ENCODE data around the gene TRIO. TPM values are rescaled to one million over a fixed set of nuclear protein-coding genes. Genes with fewer than 3 reads are reported as not detected.
A peak's percentile ranks its signal among the peaks of the same experiment; 100 is the strongest.

TRIO gene
- total and polyA plus RNA-seq, 10 of the 15 experiments (the other 5 are each of a cell fraction or from before 2014, with no cell fraction given): 5.1 to 96.4 (median 44.6) TPM

- Histone ChIP-seq H3K4me1 (ENCODE audit: control insufficient read depth, insufficient read depth, low read length) (peaks cover 44% of the 10 kb centered on the region), H3K9ac (ENCODE audit: control insufficient read depth, insufficient read depth, low read length) (peak overlapping the region; percentile 63), H2AFZ (ENCODE audit: control insufficient read depth, low read depth, low read length) (no peak overlapping the region), H3K9me3 (replicated peaks; ENCODE audit: control insufficient read depth, insufficient read depth, low read length) (peaks cover 27% of the 10 kb centered on the region), H4K20me1 (ENCODE audit: control insufficient read depth, insufficient read depth) (peaks cover 11% of the 10 kb centered on the region), H3K36me3 (ENCODE audit: control insufficient read depth in 2 of 2, insufficient read depth in 2 of 2, low read length in 1 of 2) (peaks cover 6 to 8% of the 10 kb centered on the region in 2 experiments; a peak in 3 of 4 replicates), H3K27ac (ENCODE audit: control insufficient read depth, insufficient read depth) (peak overlapping the region; percentile 79), H3K4me2 (ENCODE audit: control insufficient read depth, insufficient read depth) (peak overlapping the region; percentile 94), H3K27me3 (replicated peaks in 1 of 2; ENCODE audit: control insufficient read depth in 2 of 2, insufficient read depth in 2 of 2, low read length in 1 of 2) (no peaks in the 10 kb centered on the region), H3K4me3 (peak overlapping the region; percentile 25; the same call in 1 of the 2 replicates), H3K79me2 (ENCODE audit: control insufficient read depth, insufficient read depth, low read length) (peaks cover 87% of the 10 kb centered on the region)
- DNase-seq (ENCODE audit: low read depth, low spot score): no peak
- intact Hi-C loops (cut with micrococcal nuclease; ENCODE audit: unreplicated experiment) (loop anchor here (5.0 kb wide), 1 partner anchor 416 kb away; no protein-coding TSS in a partner anchor), in situ Hi-C loops (cut with MboI) (no loop called here)
- TF ChIP-seq MEF2A (IDR thresholded peaks at IDR 0.05; ENCODE audit: insufficient read depth, low read depth, low read length) (no peak), JUNB (IDR thresholded peaks at IDR 0.05) (peak; percentile 30; the same call in 1 of the 2 replicates), ZNF384 (IDR thresholded peaks at IDR 0.05; ENCODE audit: borderline replicate concordance, low read depth, low read length) (peak; percentile 67), PAX5 (IDR thresholded peaks at IDR 0.05; ENCODE audit: borderline replicate concordance, low read depth, low read length) (no peak), PKNOX1 (IDR thresholded peaks at IDR 0.05) (no peak), RUNX3 (IDR thresholded peaks at IDR 0.05; ENCODE audit: low read length) (peak; percentile 39; the same call in 1 of the 2 replicates), EGR1 (IDR thresholded peaks at IDR 0.05; ENCODE audit: borderline replicate concordance in 1 of 2, low read depth in 2 of 2, low read length in 2 of 2) (no peak)
- BruUV-seq (replicated peaks): no TSS peak
- ChIA-PET RAD21 (ENCODE audit: unreplicated experiment) (interaction anchor here (3.3 kb wide), 1 partner anchor 39 kb away, joined by 17 read pairs; no protein-coding TSS in a partner anchor), POLR2A (interaction anchor here (0.5 to 1.8 kb wide), 8 partner anchors 25 to 95 kb away, joined by 3 to 7 read pairs (median 6); no protein-coding TSS in a partner anchor), CTCF (interaction anchor here (1.0 to 1.1 kb wide), 4 partner anchors 13 to 30 kb away, joined by 3 to 5 read pairs (median 4); no protein-coding TSS in a partner anchor), SMC1A (ENCODE audit: uncharacterized antibody, unreplicated experiment) (interaction anchor here (0.6 to 4.7 kb wide), 7 partner anchors 8 to 112 kb away, joined by 3 to 27 read pairs (median 5); no protein-coding TSS in a partner anchor)
- ATAC-seq: peak; percentile 72
- FAIRE-seq: peak; percentile 73
Observed at GRCh38 chr5:14251733-14252132, 108.6 kb downstream of the TRIO start.
